ENCODE measurements around the gene MAN1C1.

DNA sequence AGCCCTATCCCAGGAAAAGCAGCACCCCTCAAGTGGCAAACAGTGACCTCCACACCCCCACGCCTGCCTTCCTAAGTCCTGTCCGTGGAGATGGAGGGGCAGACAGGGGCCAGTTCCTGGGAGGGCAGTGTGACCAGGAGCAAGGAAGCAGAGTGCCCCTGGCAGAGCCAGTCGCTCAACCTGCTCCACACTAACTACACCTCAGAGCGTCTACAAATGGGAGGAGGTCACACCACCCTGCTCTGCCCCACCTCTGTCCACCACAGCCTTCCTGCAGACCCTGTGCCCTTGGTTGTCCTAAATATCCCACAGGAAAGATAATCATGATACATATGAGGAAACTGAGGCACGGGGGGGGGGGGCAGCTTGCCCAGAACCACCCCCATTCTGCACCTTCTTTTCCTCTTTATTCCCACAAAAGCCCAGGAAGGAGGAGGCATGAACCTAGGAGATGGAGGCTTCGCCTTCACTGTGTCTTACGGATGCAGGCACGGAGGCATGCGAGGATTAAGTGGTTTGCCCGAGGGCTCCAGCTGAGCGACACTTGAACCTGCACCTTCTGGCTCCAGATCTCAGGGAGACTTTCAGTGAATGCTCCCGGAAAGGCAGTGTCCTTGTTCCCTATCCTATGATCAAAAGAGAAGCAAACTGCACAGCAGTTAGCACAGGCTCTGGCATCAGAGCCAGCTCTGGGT lies 140.7 kb downstream of the MAN1C1 start:
- TF ChIP-seq, protein P1, sequence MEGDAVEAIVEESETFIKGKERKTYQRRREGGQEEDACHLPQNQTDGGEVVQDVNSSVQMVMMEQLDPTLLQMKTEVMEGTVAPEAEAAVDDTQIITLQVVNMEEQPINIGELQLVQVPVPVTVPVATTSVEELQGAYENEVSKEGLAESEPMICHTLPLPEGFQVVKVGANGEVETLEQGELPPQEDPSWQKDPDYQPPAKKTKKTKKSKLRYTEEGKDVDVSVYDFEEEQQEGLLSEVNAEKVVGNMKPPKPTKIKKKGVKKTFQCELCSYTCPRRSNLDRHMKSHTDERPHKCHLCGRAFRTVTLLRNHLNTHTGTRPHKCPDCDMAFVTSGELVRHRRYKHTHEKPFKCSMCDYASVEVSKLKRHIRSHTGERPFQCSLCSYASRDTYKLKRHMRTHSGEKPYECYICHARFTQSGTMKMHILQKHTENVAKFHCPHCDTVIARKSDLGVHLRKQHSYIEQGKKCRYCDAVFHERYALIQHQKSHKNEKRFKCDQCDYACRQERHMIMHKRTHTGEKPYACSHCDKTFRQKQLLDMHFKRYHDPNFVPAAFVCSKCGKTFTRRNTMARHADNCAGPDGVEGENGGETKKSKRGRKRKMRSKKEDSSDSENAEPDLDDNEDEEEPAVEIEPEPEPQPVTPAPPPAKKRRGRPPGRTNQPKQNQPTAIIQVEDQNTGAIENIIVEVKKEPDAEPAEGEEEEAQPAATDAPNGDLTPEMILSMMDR (IDR thresholded peaks at IDR 0.05), result no peak
- no peak for TF ChIP-seq EZH2phosphoT487 (IDR thresholded peaks at IDR 0.05)
- TF ChIP-seq EZH2 (IDR thresholded peaks at IDR 0.05), result no peak

Data from neural progenitor cell (in vitro differentiated cells).